ENCODE results near the gene CCSER2.
"Not testable (repeated sequence)": the region's sequence is repeated elsewhere in the genome, so short reads cannot be mapped to it uniquely, and the experiment has no call there.

CCSER2 gene

GRCh38 chr10:84407388-84408049 lies 79.1 kb downstream of the CCSER2 start:
- Mint-ChIP-seq H3K4me3 (no peak overlapping the region), H3K9me3 (peaks cover 27% of the 10 kb centered on the region), H3K4me1 (ENCODE audit: low read depth) (peaks cover 22% of the 10 kb centered on the region), H3K36me3 (ENCODE audit: low read depth) (peaks cover 34% of the 10 kb centered on the region), H3K27ac (no peak overlapping the region), H3K27me3 (ENCODE audit: low read depth) (no peaks in the 10 kb centered on the region)

GRCh38 chr10:84412482-84412881 lies 84.1 kb downstream of the CCSER2 start:
- H3K27ac Mint-ChIP-seq, result no peak overlapping the region
- H3K9me3 Mint-ChIP-seq, result peaks cover 54% of the 10 kb centered on the region
- H3K36me3 Mint-ChIP-seq (ENCODE audit: low read depth), result peaks cover 72% of the 10 kb centered on the region
- H3K4me3 Mint-ChIP-seq, result no peak overlapping the region
- no peaks in the 10 kb centered on the region for H3K27me3 Mint-ChIP-seq (ENCODE audit: low read depth)
- peaks cover 6% of the 10 kb centered on the region for H3K4me1 Mint-ChIP-seq (ENCODE audit: low read depth)

GRCh38 chr10:84414110-84414509 lies 85.7 kb downstream of the CCSER2 start:
- not testable (repeated sequence) for H3K4me3 Mint-ChIP-seq; H3K27ac Mint-ChIP-seq; H3K27me3 Mint-ChIP-seq (ENCODE audit: low read depth); H3K4me1 Mint-ChIP-seq (ENCODE audit: low read depth)
- Mint-ChIP-seq H3K36me3 (ENCODE audit: low read depth) (peaks cover 79% of the 10 kb centered on the region), H3K9me3 (peaks cover 54% of the 10 kb centered on the region)

- Mint-ChIP-seq H3K27me3 (ENCODE audit: low read depth) (no peaks in the 10 kb centered on the region), H3K4me1 (ENCODE audit: low read depth) (peaks cover 2% of the 10 kb centered on the region), H3K27ac (no peak overlapping the region), H3K4me3 (no peak overlapping the region), H3K36me3 (ENCODE audit: low read depth) (peaks cover 88% of the 10 kb centered on the region), H3K9me3 (peaks cover 60% of the 10 kb centered on the region)
These were observed 87.3 kb downstream of the CCSER2 start for GRCh38 chr10:84415539-84416244.

GRCh38 chr10:84416245-84416555 lies 87.8 kb downstream of the CCSER2 start:
- no peak overlapping the region for H3K4me3 Mint-ChIP-seq
- H3K4me1 Mint-ChIP-seq (ENCODE audit: low read depth), result peaks cover 2% of the 10 kb centered on the region
- no peaks in the 10 kb centered on the region for H3K27me3 Mint-ChIP-seq (ENCODE audit: low read depth)
- peaks cover 87% of the 10 kb centered on the region for H3K36me3 Mint-ChIP-seq (ENCODE audit: low read depth)
- no peak overlapping the region for H3K27ac Mint-ChIP-seq
- peaks cover 59% of the 10 kb centered on the region for H3K9me3 Mint-ChIP-seq

GRCh38 chr10:84423719-84424118 lies 95.3 kb downstream of the CCSER2 start:
- H3K27ac Mint-ChIP-seq, result no peak overlapping the region
- no peak overlapping the region for H3K4me3 Mint-ChIP-seq
- peaks cover 35% of the 10 kb centered on the region for H3K9me3 Mint-ChIP-seq
- peaks cover 53% of the 10 kb centered on the region for H3K36me3 Mint-ChIP-seq (ENCODE audit: low read depth)
- H3K27me3 Mint-ChIP-seq (ENCODE audit: low read depth), result no peaks in the 10 kb centered on the region
- peaks cover 26% of the 10 kb centered on the region for H3K4me1 Mint-ChIP-seq (ENCODE audit: low read depth)

GRCh38 chr10:84424731-84425167 lies 96.4 kb downstream of the CCSER2 start:
- H3K36me3 Mint-ChIP-seq (ENCODE audit: low read depth), result peaks cover 46% of the 10 kb centered on the region
- no peaks in the 10 kb centered on the region for H3K27me3 Mint-ChIP-seq (ENCODE audit: low read depth)
- H3K9me3 Mint-ChIP-seq, result peaks cover 28% of the 10 kb centered on the region
- peak overlapping the region; percentile 6 for H3K4me3 Mint-ChIP-seq
- H3K4me1 Mint-ChIP-seq (ENCODE audit: low read depth), result peaks cover 28% of the 10 kb centered on the region
- peak overlapping the region; percentile 69 for H3K27ac Mint-ChIP-seq

- H3K27ac Mint-ChIP-seq, result no peak overlapping the region
- peaks cover 26% of the 10 kb centered on the region for H3K36me3 Mint-ChIP-seq (ENCODE audit: low read depth)
- H3K9me3 Mint-ChIP-seq, result peaks cover under 1% of the 10 kb centered on the region
- H3K4me3 Mint-ChIP-seq, result no peak overlapping the region
- peaks cover 29% of the 10 kb centered on the region for H3K4me1 Mint-ChIP-seq (ENCODE audit: low read depth)
- H3K27me3 Mint-ChIP-seq (ENCODE audit: low read depth), result no peaks in the 10 kb centered on the region
These were observed 99.7 kb downstream of the CCSER2 start for GRCh38 chr10:84427903-84428650.

GRCh38 chr10:84428711-84429110 lies 100.3 kb downstream of the CCSER2 start:
- no peaks in the 10 kb centered on the region for H3K9me3 Mint-ChIP-seq
- peaks cover 21% of the 10 kb centered on the region for H3K36me3 Mint-ChIP-seq (ENCODE audit: low read depth)
- peaks cover 23% of the 10 kb centered on the region for H3K4me1 Mint-ChIP-seq (ENCODE audit: low read depth)

GRCh38 chr10:84429926-84430520 lies 101.6 kb downstream of the CCSER2 start:
- no peak overlapping the region for H3K27ac Mint-ChIP-seq
- peaks cover 16% of the 10 kb centered on the region for H3K4me1 Mint-ChIP-seq (ENCODE audit: low read depth)
- peaks cover 18% of the 10 kb centered on the region for H3K36me3 Mint-ChIP-seq (ENCODE audit: low read depth)
- no peak overlapping the region for H3K4me3 Mint-ChIP-seq
- no peaks in the 10 kb centered on the region for H3K27me3 Mint-ChIP-seq (ENCODE audit: low read depth)
- H3K9me3 Mint-ChIP-seq, result no peaks in the 10 kb centered on the region

More at GRCh38 chr10:84428711-84429110, 100.3 kb downstream of the CCSER2 start:
- H3K27ac Mint-ChIP-seq, result no peak overlapping the region
- no peaks in the 10 kb centered on the region for H3K27me3 Mint-ChIP-seq (ENCODE audit: low read depth)
- no peak overlapping the region for H3K4me3 Mint-ChIP-seq

GRCh38 chr10:84432891-84433290 lies 104.5 kb downstream of the CCSER2 start:
- Mint-ChIP-seq H3K9me3 (no peaks in the 10 kb centered on the region), H3K27ac (no peak overlapping the region), H3K36me3 (ENCODE audit: low read depth) (peaks cover 12% of the 10 kb centered on the region), H3K27me3 (ENCODE audit: low read depth) (no peaks in the 10 kb centered on the region), H3K4me1 (ENCODE audit: low read depth) (peaks cover 11% of the 10 kb centered on the region), H3K4me3 (no peak overlapping the region)

GRCh38 chr10:84440781-84441180 lies 112.4 kb downstream of the CCSER2 start:
- no peak overlapping the region for H3K27ac Mint-ChIP-seq
- no peak overlapping the region for H3K4me3 Mint-ChIP-seq
- H3K36me3 Mint-ChIP-seq (ENCODE audit: low read depth), result peaks cover 42% of the 10 kb centered on the region
- H3K27me3 Mint-ChIP-seq (ENCODE audit: low read depth), result no peaks in the 10 kb centered on the region
- H3K4me1 Mint-ChIP-seq (ENCODE audit: low read depth), result no peaks in the 10 kb centered on the region
- no peaks in the 10 kb centered on the region for H3K9me3 Mint-ChIP-seq

GRCh38 chr10:84447701-84448400 lies 119.5 kb downstream of the CCSER2 start:
- no peaks in the 10 kb centered on the region for H3K27me3 Mint-ChIP-seq (ENCODE audit: low read depth)
- no peak overlapping the region for H3K27ac Mint-ChIP-seq
- no peaks in the 10 kb centered on the region for H3K9me3 Mint-ChIP-seq
- peaks cover 29% of the 10 kb centered on the region for H3K36me3 Mint-ChIP-seq (ENCODE audit: low read depth)
- H3K4me3 Mint-ChIP-seq, result no peak overlapping the region
- H3K4me1 Mint-ChIP-seq (ENCODE audit: low read depth), result peaks cover 9% of the 10 kb centered on the region

- peaks cover 24% of the 10 kb centered on the region for H3K36me3 Mint-ChIP-seq (ENCODE audit: low read depth)
- not testable (repeated sequence) for H3K4me3 Mint-ChIP-seq
These were observed 121.0 kb downstream of the CCSER2 start for GRCh38 chr10:84449351-84449750.

More at GRCh38 chr10:84449351-84449750, 121.0 kb downstream of the CCSER2 start:
- not testable (repeated sequence) for H3K9me3 Mint-ChIP-seq; H3K27me3 Mint-ChIP-seq (ENCODE audit: low read depth); H3K27ac Mint-ChIP-seq; H3K4me1 Mint-ChIP-seq (ENCODE audit: low read depth)
